ENCODE results near the gene ZNF467.

GRCh38 chr7:149767068-149767467 is 6.3 kb downstream of the ZNF467 start:
- TF ChIP-seq GATA2 (IDR thresholded peaks at IDR 0.05; ENCODE audit: low read depth, low read length) (no peak), GATA3 (IDR thresholded peaks at IDR 0.05; ENCODE audit: low read depth, low read length) (no peak)
